Endothelial cell of umbilical vein (primary cell): ENCODE data around the gene RGS18. TPM values are rescaled to one million over a fixed set of nuclear protein-coding genes. Genes with fewer than 3 reads are reported as not detected.

ENCODE experiments used
- BruUV-seq: library from RNA; stranded (reverse); fragments of 400-500 nt; replicated peaks from 2 replicates; lab custom pipeline; 2021; lab: Mats Ljungman, UMichigan
- CTCF ChIA-PET: fragments of 300-600, 350-600 bp; sonication (Branson Sonifier 250); formaldehyde crosslinking; loops from one replicate; lab custom pipeline; 2021; ENCODE audit warnings: antibody characterized with exemption, inconsistent platforms; lab: Charles Lee
- POLR2A ChIA-PET: fragments of 300-600, 350-600 bp; sonication (Branson Sonifier 250); formaldehyde crosslinking; loops from one replicate; lab custom pipeline; 2021; ENCODE audit warnings: antibody characterized with exemption, inconsistent platforms; lab: Charles Lee
- DNase-seq: peaks from one replicate; pipeline ENCODE4 v3.0.0-alpha.2; 2011; ENCODE audit warnings: low read depth, low spot score
- FAIRE-seq: peaks from 2 replicates; lab custom pipeline; 2011; peaks lifted over from hg19 to GRCh38; lab: Jason Lieb, UNC
- H2AFZ ChIP-seq: 2 replicates; pipeline ENCODE4 v1.6.0; 2012; ENCODE audit warnings: low read depth, low read length, control low read depth, inconsistent platforms
- H3K27ac ChIP-seq: 2 replicates; pipeline ENCODE4 v1.5.1; 2011; ENCODE audit warnings: low read depth, mild to moderate bottlenecking, control low read depth, low read length, moderate library complexity; ENCODE audit not compliant: insufficient read depth
- H3K27me3 ChIP-seq, 2 experiments: 2 replicates each; pipeline versions ENCODE4 v1.6.0 to v1.6.1; 2011; ENCODE audit warnings: low read length in 2 of 2, mixed read lengths in 1 of 2; ENCODE audit not compliant: control insufficient read depth in 2 of 2, insufficient read depth in 2 of 2
- H3K36me3 ChIP-seq, 2 experiments: 2 replicates in 1 of 2; 3 replicates in 1 of 2; pipeline ENCODE4 v1.5.1; 2011; ENCODE audit warnings: low read length in 2 of 2, mild to moderate bottlenecking in 1 of 2, moderate library complexity in 1 of 2; ENCODE audit not compliant: control insufficient read depth in 2 of 2, insufficient read depth in 2 of 2; ENCODE audit errors: extremely low read depth in 1 of 2
- H3K4me1 ChIP-seq: 3 replicates; pipeline ENCODE4 v1.5.1; 2011; ENCODE audit warnings: mild to moderate bottlenecking, low read length; ENCODE audit not compliant: control insufficient read depth, insufficient read depth; ENCODE audit errors: extremely low read depth
- H3K4me2 ChIP-seq: 2 replicates; pipeline ENCODE4 v1.6.1; 2011; ENCODE audit warnings: low read length, control low read depth, mixed read lengths; ENCODE audit not compliant: insufficient read depth
- H3K4me3 ChIP-seq, 3 experiments: fragments of 200-600 bp in 1 of 3; sonication (generic), shearing (Covaris generic) in 1 of 3; replicated peaks in 1 of 3; 2 replicates each; pipeline ENCODE4 v1.5.1; 2011 to 2016; ENCODE audit warnings: control low read depth in 3 of 3, low read length in 3 of 3, mild to moderate bottlenecking in 2 of 3, inconsistent platforms in 1 of 3, low read depth in 1 of 3, moderate library complexity in 1 of 3; ENCODE audit not compliant: insufficient read depth in 1 of 3
- H3K79me2 ChIP-seq: 2 replicates; pipeline ENCODE4 v1.6.0; 2012; ENCODE audit warnings: low read length, inconsistent platforms; ENCODE audit not compliant: control insufficient read depth, insufficient read depth
- H3K9ac ChIP-seq: replicated peaks from 2 replicates; pipeline ENCODE3; 2011; ENCODE audit warnings: low read length, control low read depth; ENCODE audit not compliant: insufficient read depth; ENCODE audit errors: extremely low read depth
- H3K9me1 ChIP-seq: replicated peaks from 3 replicates; pipeline ENCODE4 v1.6.0; 2011; ENCODE audit warnings: mild to moderate bottlenecking, low read length; ENCODE audit not compliant: control insufficient read depth, insufficient read depth; ENCODE audit errors: extremely low read depth
- H3K9me3 ChIP-seq: replicated peaks from 2 replicates; pipeline ENCODE4 v1.5.1; 2012; ENCODE audit warnings: low read length, inconsistent platforms; ENCODE audit not compliant: control insufficient read depth, insufficient read depth
- H4K20me1 ChIP-seq: replicated peaks from 2 replicates; pipeline ENCODE3; 2011; ENCODE audit warnings: mild to moderate bottlenecking, low read length; ENCODE audit not compliant: control insufficient read depth, insufficient read depth; ENCODE audit errors: extremely low read depth
- EZH2 ChIP-seq: IDR thresholded peaks from 2 replicates; pipeline ENCODE4 v1.6.1; 2012; ENCODE audit warnings: borderline replicate concordance, low read depth, mild to moderate bottlenecking, moderate library complexity, low read length, inconsistent platforms; ENCODE audit not compliant: severe bottlenecking
- FOS ChIP-seq: IDR thresholded peaks from 2 replicates; pipeline ENCODE4 v1.6.1; 2011; ENCODE audit warnings: mild to moderate bottlenecking, low read length, moderate library complexity, borderline replicate concordance; ENCODE audit not compliant: insufficient read depth
- GATA2 ChIP-seq: IDR thresholded peaks from 2 replicates; pipeline ENCODE4 v1.7.0; 2011; ENCODE audit warnings: low read depth, mild to moderate bottlenecking, moderate library complexity, mixed read lengths, low read length; ENCODE audit not compliant: insufficient read length, insufficient read depth
- JUN ChIP-seq: IDR thresholded peaks from 2 replicates; pipeline ENCODE4 v1.6.1; 2011; ENCODE audit warnings: borderline replicate concordance, low read depth; ENCODE audit not compliant: insufficient read length, insufficient read depth
- POLR2A ChIP-seq: IDR thresholded peaks from 2 replicates; pipeline ENCODE4 v1.6.1; 2012; ENCODE audit warnings: low read depth, mild to moderate bottlenecking, control low read depth, low read length
- dilution Hi-C: fragments of 300-500 bp; cut with MboI; formaldehyde crosslinking; loops from one replicate; pipeline ENCODE4 v1.15.0; 2019; ENCODE audit warnings: low sequenced_read_pairs; ENCODE audit not compliant: extremely low pct_ligation_motif_present
- intact Hi-C: fragments of 100-400 bp; cut with micrococcal nuclease; formaldehyde crosslinking; loops from one replicate; pipeline ENCODE4 v1.10.0; 2022
- polyA plus RNA-seq, 4 experiments: library from polyadenylated mRNA; depleted of rRNA in 3 of 4; stranded (reverse) in 3 of 4; unstranded in 1 of 4; fragments of >200 nt; gene quantifications; 2 replicates each; pipeline versions ENCODE4 v1.2.1 to v1.2.3, GENCODE V29; 2011 to 2012; ENCODE audit warnings: missing spikeins in 1 of 4
- total RNA-seq: library from RNA; stranded (reverse); gene quantifications from 2 replicates; pipeline ENCODE4 v1.2.3, GENCODE V29; 2021

RGS18 gene
- total and polyA plus RNA-seq, 2 donors (not counting 3 experiments of a cell fraction or from before 2014, with no cell fraction given), result not detected

DNA sequence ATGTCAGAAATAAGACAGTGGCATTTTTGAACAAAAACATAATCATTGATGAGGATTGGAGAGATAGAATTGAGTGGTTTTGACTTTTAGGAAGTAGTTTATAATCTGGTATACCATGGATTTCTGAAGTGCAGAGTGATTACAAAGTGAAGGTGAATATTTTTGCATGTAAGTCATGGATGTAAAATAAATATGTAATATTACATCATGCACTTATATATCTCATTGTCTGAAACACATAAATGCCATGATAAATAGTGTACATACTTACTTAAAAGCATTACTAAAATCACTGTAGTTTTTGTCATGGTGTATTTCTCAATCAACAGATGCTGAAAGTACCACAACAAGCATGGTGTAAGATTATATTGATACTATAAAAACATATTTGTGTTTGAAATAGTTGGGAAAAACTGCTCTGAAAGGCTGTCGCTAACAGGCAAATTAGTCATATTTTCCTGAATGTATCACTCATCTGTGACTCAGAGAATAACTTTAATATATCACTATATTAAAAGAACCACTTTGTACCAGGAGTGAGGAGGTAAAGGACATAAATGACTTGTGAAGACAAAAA, 24.8 kb upstream of the RGS18 start:
- no peaks in the 10 kb centered on the region for H4K20me1 ChIP-seq
- intact Hi-C loops, result loop anchor here (1.0 kb wide), 1 partner anchor 28 kb away; no protein-coding TSS in a partner anchor
- DNase-seq (peak; percentile 77), FAIRE-seq (no peak)
- peak overlapping the region; percentile 74 for H3K27ac ChIP-seq
- peak overlapping the region; percentile 31 for H3K9ac ChIP-seq
- CTCF ChIA-PET, result no interaction called here
- no peaks in the 10 kb centered on the region for H3K36me3 ChIP-seq
- no peak overlapping the region for H3K4me3 ChIP-seq
- no peaks in the 10 kb centered on the region for H3K79me2 ChIP-seq
- POLR2A ChIA-PET, result no interaction called here
- no peaks in the 10 kb centered on the region for H3K9me3 ChIP-seq
- dilution Hi-C loops, result no loop called here
- H3K4me1 ChIP-seq, result peaks cover 8% of the 10 kb centered on the region
- no peak overlapping the region for H2AFZ ChIP-seq
- H3K4me2 ChIP-seq, result no peak overlapping the region
- no peak for TF ChIP-seq POLR2A
- TF ChIP-seq EZH2, result no peak
- peak; percentile 92 for TF ChIP-seq FOS
- peak; percentile 69 for TF ChIP-seq JUN
- no peaks in the 10 kb centered on the region for H3K27me3 ChIP-seq
- H3K9me1 ChIP-seq, result no peaks in the 10 kb centered on the region
- BruUV-seq, result no TSS peak

GRCh38 chr1:192140382-192140781, 17.9 kb upstream of the RGS18 start:
- no TSS peak for BruUV-seq
- intact Hi-C loops, result no loop called here
- CTCF ChIA-PET, result no interaction called here

More at GRCh38 chr1:192140382-192140781, 17.9 kb upstream of the RGS18 start:
- FAIRE-seq (no peak), DNase-seq (no peak)
- H3K79me2 ChIP-seq, result no peaks in the 10 kb centered on the region
- no peak overlapping the region for H3K4me3 ChIP-seq
- H4K20me1 ChIP-seq, result no peaks in the 10 kb centered on the region
- H3K36me3 ChIP-seq, result no peaks in the 10 kb centered on the region
- H3K27ac ChIP-seq, result no peak overlapping the region
- no peaks in the 10 kb centered on the region for H3K27me3 ChIP-seq
- no peaks in the 10 kb centered on the region for H3K9me1 ChIP-seq
- no peak overlapping the region for H2AFZ ChIP-seq
- no peak overlapping the region for H3K4me2 ChIP-seq
- POLR2A ChIA-PET, result no interaction called here
- no peaks in the 10 kb centered on the region for H3K9me3 ChIP-seq
- no peak overlapping the region for H3K9ac ChIP-seq
- TF ChIP-seq GATA2, result no peak
- no peaks in the 10 kb centered on the region for H3K4me1 ChIP-seq
- dilution Hi-C loops, result no loop called here
